Natural killer cell (primary cell): ENCODE data around the gene TMEM198. TPM values are rescaled to one million over a fixed set of nuclear protein-coding genes. Genes with fewer than 3 reads are reported as not detected.
A peak's percentile ranks its signal among the peaks of the same experiment; 100 is the strongest.

Source experiments
- ATAC-seq, 3 donors: fragments of 150-1000 bp in 2 of 3; fragments of 200-7000 bp in 1 of 3; cut with Tn5 transposase; 1 replicate in 1 of 3; 2 replicates in 2 of 3; pipeline ENCODE4 v1.10.0; 2021; ENCODE audit warnings: mild to moderate bottlenecking in 2 of 3, moderate library complexity in 2 of 3
- DNase-seq, 2 donors: peaks; one replicate each; pipeline versions ENCODE4 v3.0.0 to v3.0.0-alpha.2; 2013 to 2021; ENCODE audit warnings: mixed read lengths in 1 of 2
- H3K27ac ChIP-seq: one replicate; pipeline ENCODE4 v1.5.1; 2013; ENCODE audit warnings: mild to moderate bottlenecking, low read length
- H3K27me3 ChIP-seq: one replicate; pipeline ENCODE4 v1.6.1; 2013; ENCODE audit warnings: low read length; ENCODE audit not compliant: control insufficient read depth, insufficient read depth
- H3K36me3 ChIP-seq: one replicate; pipeline ENCODE4 v1.6.1; 2013; ENCODE audit warnings: low read length; ENCODE audit not compliant: control insufficient read depth, insufficient read depth
- H3K4me1 ChIP-seq: one replicate; pipeline ENCODE4 v1.6.1; 2013; ENCODE audit warnings: low read length; ENCODE audit not compliant: control insufficient read depth, insufficient read depth
- H3K4me3 ChIP-seq: one replicate; pipeline ENCODE4 v1.5.1; 2013; ENCODE audit warnings: low read length
- H3K9me3 ChIP-seq: one replicate; pipeline ENCODE4 v1.6.1; 2013; ENCODE audit warnings: low read length; ENCODE audit not compliant: control insufficient read depth, insufficient read depth
- H3K27ac Mint-ChIP-seq, 2 donors: one replicate each; pipeline ENCODE4 v1.8.0; 2022; ENCODE audit warnings: mild to moderate bottlenecking in 2 of 2, mixed read lengths in 2 of 2, moderate library complexity in 1 of 2
- H3K27me3 Mint-ChIP-seq, 2 donors: one replicate each; pipeline ENCODE4 v1.8.0; 2022; ENCODE audit warnings: low read depth in 2 of 2, mixed read lengths in 2 of 2
- H3K36me3 Mint-ChIP-seq: one replicate; pipeline ENCODE4 v1.8.0; 2022; ENCODE audit warnings: mixed read lengths
- H3K4me1 Mint-ChIP-seq, 2 donors: one replicate each; pipeline ENCODE4 v1.8.0; 2022; ENCODE audit warnings: mixed read lengths in 2 of 2
- H3K4me3 Mint-ChIP-seq: one replicate; pipeline ENCODE4 v1.8.0; 2022; ENCODE audit warnings: mild to moderate bottlenecking, moderate library complexity, mixed read lengths
- H3K9me3 Mint-ChIP-seq, 2 donors: one replicate each; pipeline ENCODE4 v1.8.0; 2022; ENCODE audit warnings: mixed read lengths in 2 of 2
- WGBS: methylation state at CpG from one replicate; pipeline ENCODE4 v1.1.7; 2013; ENCODE audit warnings: missing lambda C conversion rate; ENCODE audit not compliant: insufficient coverage; 5-methylcytosine and 5-hydroxymethylcytosine counted together
- intact Hi-C: fragments of 100-400 bp; cut with micrococcal nuclease; formaldehyde crosslinking; loops from one replicate; pipeline ENCODE4 v1.14.2; 2022
- total RNA-seq, 4 donors: library from RNA; stranded (reverse); fragments of 120-200 nt in 1 of 4; gene quantifications; one replicate each; pipeline versions ENCODE4 v1.2.3 to v1.2.4, GENCODE V29; 2013 to 2022
- TF ChIP-seq, protein P1 (sequence below): fragments of 200-600 bp; IDR thresholded peaks from one replicate; pipeline ENCODE4 v1.8.0; 2022; ENCODE audit warnings: antibody characterized with exemption

TMEM198 gene
- total RNA-seq, 3 donors from 2014 or later (not counting 1 experiment from before 2014, with no cell fraction given) = 1.7 to 2.3 (median 1.8) TPM

DNA sequence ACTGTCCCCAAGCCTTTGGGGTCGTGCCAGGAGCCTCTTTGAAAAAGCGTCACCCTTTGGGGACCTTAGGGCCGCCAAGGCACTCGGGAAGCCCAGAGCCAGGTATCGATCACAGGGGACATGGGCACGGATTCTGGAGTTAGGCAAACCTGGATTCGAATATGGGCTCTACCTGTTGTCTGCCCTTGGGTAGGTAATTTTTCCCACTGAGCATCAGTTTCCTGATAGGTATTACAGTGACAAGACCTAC lies 9.3 kb downstream of the TMEM198 start:
- Mint-ChIP-seq H3K27ac (no peak overlapping the region), H3K4me1 (peaks cover 5 to 17% of the 10 kb centered on the region in 2 donors), H3K36me3 (no peaks in the 10 kb centered on the region), H3K4me3 (peak overlapping the region; percentile 28), H3K27me3 (peaks cover 8 to 26% of the 10 kb centered on the region in 2 donors), H3K9me3 (no peaks in the 10 kb centered on the region)
- ATAC-seq (no peak), DNase-seq (no peak)
- Histone ChIP-seq H3K36me3 (no peaks in the 10 kb centered on the region), H3K27ac (no peak overlapping the region), H3K27me3 (peaks cover 28% of the 10 kb centered on the region), H3K4me1 (peaks cover 20% of the 10 kb centered on the region), H3K4me3 (no peak overlapping the region), H3K9me3 (no peaks in the 10 kb centered on the region)
- intact Hi-C loops = loop anchor here (2.0 kb wide), 1 partner anchor 46 kb away; no protein-coding TSS in a partner anchor
- 48% methylated on average over 7 of the region's 7 CpGs for WGBS
- TF ChIP-seq, protein P1, sequence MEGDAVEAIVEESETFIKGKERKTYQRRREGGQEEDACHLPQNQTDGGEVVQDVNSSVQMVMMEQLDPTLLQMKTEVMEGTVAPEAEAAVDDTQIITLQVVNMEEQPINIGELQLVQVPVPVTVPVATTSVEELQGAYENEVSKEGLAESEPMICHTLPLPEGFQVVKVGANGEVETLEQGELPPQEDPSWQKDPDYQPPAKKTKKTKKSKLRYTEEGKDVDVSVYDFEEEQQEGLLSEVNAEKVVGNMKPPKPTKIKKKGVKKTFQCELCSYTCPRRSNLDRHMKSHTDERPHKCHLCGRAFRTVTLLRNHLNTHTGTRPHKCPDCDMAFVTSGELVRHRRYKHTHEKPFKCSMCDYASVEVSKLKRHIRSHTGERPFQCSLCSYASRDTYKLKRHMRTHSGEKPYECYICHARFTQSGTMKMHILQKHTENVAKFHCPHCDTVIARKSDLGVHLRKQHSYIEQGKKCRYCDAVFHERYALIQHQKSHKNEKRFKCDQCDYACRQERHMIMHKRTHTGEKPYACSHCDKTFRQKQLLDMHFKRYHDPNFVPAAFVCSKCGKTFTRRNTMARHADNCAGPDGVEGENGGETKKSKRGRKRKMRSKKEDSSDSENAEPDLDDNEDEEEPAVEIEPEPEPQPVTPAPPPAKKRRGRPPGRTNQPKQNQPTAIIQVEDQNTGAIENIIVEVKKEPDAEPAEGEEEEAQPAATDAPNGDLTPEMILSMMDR = no peak

- H3K9me3 Mint-ChIP-seq = no peaks in the 10 kb centered on the region
Measured at GRCh38 chr2:219553463-219553963, 9.7 kb downstream of the TMEM198 start.

DNA sequence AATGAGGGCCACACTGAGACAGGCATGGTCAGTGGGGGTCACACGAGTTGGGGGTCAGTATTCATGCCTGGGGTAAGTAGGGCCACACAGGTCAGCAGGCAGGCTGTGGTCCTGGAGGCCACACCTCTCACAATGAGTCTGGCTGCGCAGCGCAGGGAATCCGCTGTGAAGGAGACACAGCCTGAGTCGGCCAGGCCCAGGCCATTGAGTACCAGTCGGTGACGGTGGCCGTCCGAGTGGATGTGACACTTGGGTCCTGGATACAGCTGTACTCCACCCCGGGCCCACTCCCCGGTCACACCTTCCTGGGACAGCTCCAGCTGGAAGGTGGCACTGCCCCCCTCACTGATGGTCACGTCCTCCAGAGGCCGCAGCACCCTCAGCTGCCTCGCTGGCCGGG lies 10.5 kb downstream of the TMEM198 start:
- H3K27me3 ChIP-seq = peaks cover 28% of the 10 kb centered on the region
- Mint-ChIP-seq H3K27me3 (peaks cover 8 to 22% of the 10 kb centered on the region in 2 donors), H3K27ac (no peak overlapping the region)

More at GRCh38 chr2:219553463-219553963, 9.7 kb downstream of the TMEM198 start:
- Histone ChIP-seq H3K4me3 (no peak overlapping the region), H3K36me3 (no peaks in the 10 kb centered on the region), H3K27me3 (peaks cover 28% of the 10 kb centered on the region), H3K4me1 (peaks cover 20% of the 10 kb centered on the region), H3K27ac (no peak overlapping the region), H3K9me3 (no peaks in the 10 kb centered on the region)
- DNase-seq = no peak
- Mint-ChIP-seq H3K27me3 (peaks cover 8 to 22% of the 10 kb centered on the region in 2 donors), H3K4me1 (peaks cover 5 to 17% of the 10 kb centered on the region in 2 donors), H3K36me3 (no peaks in the 10 kb centered on the region), H3K4me3 (peak overlapping the region; percentile 45), H3K27ac (no peak overlapping the region)
- no peak for ATAC-seq
- TF ChIP-seq, protein P1 = no peak
- intact Hi-C loops = loop anchor here (2.0 kb wide), 1 partner anchor 45 kb away; no protein-coding TSS in a partner anchor
- WGBS = 88% methylated on average over 12 of the region's 12 CpGs

More for the DNA sequence above, 10.5 kb downstream of the TMEM198 start:
- Histone ChIP-seq H3K27ac (no peak overlapping the region), H3K9me3 (no peaks in the 10 kb centered on the region), H3K4me1 (peaks cover 20% of the 10 kb centered on the region), H3K4me3 (no peak overlapping the region), H3K36me3 (no peaks in the 10 kb centered on the region)
- DNase-seq (no peak), ATAC-seq (no peak)
- Mint-ChIP-seq H3K9me3 (no peaks in the 10 kb centered on the region), H3K4me3 (no peak overlapping the region), H3K36me3 (no peaks in the 10 kb centered on the region), H3K4me1 (peaks cover 5 to 17% of the 10 kb centered on the region in 2 donors)
- TF ChIP-seq, protein P1 = no peak
- intact Hi-C loops = no loop called here
- 93% methylated on average over 15 of the region's 15 CpGs for WGBS
